H1 (cell line): Measurements from ENCODE around the gene CEP170. TPM values are rescaled to one million over a fixed set of nuclear protein-coding genes. Genes with fewer than 3 reads are reported as not detected.

Source experiments
- ASH2L ChIP-seq: fragments of 200-600, 300-600 bp; sonication (generic); IDR thresholded peaks from one replicate; pipeline ENCODE4 v1.7.1; 2017; ENCODE audit warnings: low read length
- HDAC2 ChIP-seq, 2 experiments: fragments of 300-600 bp in 1 of 2; sonication (generic) in 1 of 2; IDR thresholded peaks; 2 replicates each; pipeline ENCODE4 v1.6.1; 2011 to 2012; ENCODE audit warnings: low read depth in 2 of 2, low read length in 2 of 2, mild to moderate bottlenecking in 2 of 2, moderate library complexity in 2 of 2, borderline replicate concordance in 1 of 2, inconsistent platforms in 1 of 2
- NANOG ChIP-seq: IDR thresholded peaks from 2 replicates; pipeline ENCODE4 v1.6.1; 2011; ENCODE audit warnings: low read length, low read depth, mild to moderate bottlenecking, inconsistent platforms; ENCODE audit not compliant: insufficient read depth, poor library complexity, severe bottlenecking
- NRF1 ChIP-seq: IDR thresholded peaks from 2 replicates; pipeline ENCODE4 v1.6.1; 2011; ENCODE audit warnings: mild to moderate bottlenecking, low read depth, low read length, improper control_type of control experiment
- PHF8 ChIP-seq: fragments of 200-600 bp; sonication (generic); conservative IDR thresholded peaks from 2 replicates; pipeline ENCODE4 v1.7.1; 2012; ENCODE audit warnings: low read depth, mild to moderate bottlenecking, inconsistent platforms, low read length, moderate library complexity
- TBP ChIP-seq: IDR thresholded peaks from 2 replicates; pipeline ENCODE4 v1.6.1; 2011; ENCODE audit warnings: low read depth, low read length, improper control_type of control experiment
- polyA plus RNA-seq, 7 experiments: library from polyadenylated mRNA; depleted of rRNA in 3 of 7; stranded (reverse) in 5 of 7; unstranded in 2 of 7; fragments of >200 nt in 5 of 7; fragments of 200-250 nt in 2 of 7; gene quantifications; 1 replicate in 5 of 7; 2 replicates in 1 of 7; 4 replicates in 1 of 7; pipeline versions ENCODE4 v1.2.1 to v1.2.3, GENCODE V29; 2011 to 2013; ENCODE audit warnings: missing spikeins in 2 of 7, mixed read lengths in 2 of 7
- total RNA-seq: library from RNA; stranded (reverse); fragmentation: NEBNext Ultra II Directional; extraction: Animal tissue kit (Norgen Biotek cat#: 25700); gene quantifications from 2 replicates; pipeline ENCODE4 v1.2.1, GENCODE V29; 2021

Gene CEP170
- total and polyA plus RNA-seq, 2 of the 8 experiments (the other 6 are each of a cell fraction or from before 2014, with no cell fraction given) = 33.1 to 97.2 TPM

DNA sequence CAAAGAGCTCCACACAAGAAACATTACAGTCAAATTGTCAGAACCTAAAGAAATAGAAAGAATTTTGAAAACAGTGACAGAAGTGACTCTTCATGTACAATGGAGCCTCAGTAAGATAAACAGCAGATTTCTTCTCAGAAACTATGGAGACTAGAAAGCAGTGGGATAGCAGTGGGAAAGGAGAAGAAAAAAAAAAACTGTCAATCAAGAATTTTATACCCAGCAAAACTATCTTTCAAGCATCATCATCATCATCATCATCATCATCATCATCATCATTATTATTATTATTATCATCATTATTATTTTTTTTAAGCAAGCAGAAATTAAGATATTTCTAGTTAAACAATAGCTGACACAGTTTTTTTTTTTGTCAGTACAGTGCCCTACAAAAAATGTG lies 24.2 kb downstream of the CEP170 start (continued):
- no peak for TF ChIP-seq NANOG
- TF ChIP-seq TBP = no peak
- no peak for TF ChIP-seq NRF1
- TF ChIP-seq PHF8 = no peak
- TF ChIP-seq HDAC2 (IDR thresholded peaks at IDR 0.05; ENCODE audit: borderline replicate concordance in 1 of 2, low read depth in 2 of 2, low read length in 2 of 2) = no peak
- TF ChIP-seq ASH2L = no peak
- TF ChIP-seq, all 59 proteins: peak for 0
